HEK293 (cell line): Measurements from ENCODE around the gene UBE3C.

Source experiments
- CTCF ChIA-PET: fragments of 350-600 bp; formaldehyde crosslinking; extraction: SDS; loops from one replicate; lab custom pipeline; 2021; ENCODE audit warnings: antibody characterized with exemption; lab: Yijun Ruan, JAX
- POLR2A ChIA-PET: fragments of 300-600 bp; formaldehyde crosslinking; extraction: SDS; loops from one replicate; lab custom pipeline; 2020; ENCODE audit warnings: antibody characterized with exemption, inconsistent platforms; lab: Yijun Ruan, JAX
- H3K27ac ChIP-seq: fragments of 200-500 bp; sonication (Bioruptor generic); 2 replicates; pipeline ENCODE4 v1.5.1; 2014; ENCODE audit warnings: low read depth, low read length, control low read depth, inconsistent platforms; ENCODE audit errors: extremely low read depth
- H3K36me3 ChIP-seq, 2 experiments: fragments of 200-500 bp in 1 of 2; sonication (Bioruptor generic) in 1 of 2; 1 replicate in 1 of 2; 2 replicates in 1 of 2; pipeline ENCODE4 v1.5.1; 2014 to 2017; ENCODE audit warnings: inconsistent platforms in 2 of 2, low read length in 2 of 2; ENCODE audit not compliant: control insufficient read depth in 2 of 2, insufficient read depth in 1 of 2
- H3K4me1 ChIP-seq: fragments of 200-500 bp; sonication (Bioruptor generic); 2 replicates; pipeline ENCODE4 v1.5.1; 2014; ENCODE audit warnings: mild to moderate bottlenecking, low read length, inconsistent platforms; ENCODE audit not compliant: control insufficient read depth, insufficient read depth
- H3K4me3 ChIP-seq: 2 replicates; pipeline ENCODE4 v1.5.1; 2011; ENCODE audit warnings: low read depth, mild to moderate bottlenecking, control low read depth, low read length, moderate library complexity
- H3K9me3 ChIP-seq: fragments of 200-500 bp; sonication (Bioruptor generic); 2 replicates; pipeline ENCODE4 v1.5.1; 2014; ENCODE audit warnings: low read depth, low read length, inconsistent platforms; ENCODE audit not compliant: control insufficient read depth, insufficient read depth
- ATF2 ChIP-seq: fragments of 450-650 bp; formaldehyde crosslinking; IDR thresholded peaks from 2 replicates; pipeline ENCODE4 v1.5.1; 2016; ENCODE audit warnings: missing biosample characterization, missing genetic modification characterization, low read depth
- EGR2 ChIP-seq: fragments of 450-650 bp; formaldehyde crosslinking; IDR thresholded peaks from 2 replicates; pipeline ENCODE4 v1.5.1; 2016; ENCODE audit warnings: low read depth, missing biosample characterization, missing genetic modification characterization
- KLF1 ChIP-seq: fragments of 450-650 bp; formaldehyde crosslinking; IDR thresholded peaks from 2 replicates; pipeline ENCODE4 v1.5.1; 2016; ENCODE audit warnings: missing biosample characterization, missing genetic modification characterization
- KLF10 ChIP-seq: fragments of 450-650 bp; IDR thresholded peaks from 2 replicates; pipeline ENCODE4 v1.5.1; 2018; ENCODE audit warnings: missing biosample characterization, mild to moderate bottlenecking, missing genetic modification characterization
- KLF7 ChIP-seq: fragments of 450-650 bp; formaldehyde crosslinking; IDR thresholded peaks from 2 replicates; pipeline ENCODE4 v1.5.1; 2016; ENCODE audit warnings: missing biosample characterization, missing genetic modification characterization, borderline replicate concordance
- OSR2 ChIP-seq: fragments of 450-650 bp; formaldehyde crosslinking; IDR thresholded peaks from 2 replicates; pipeline ENCODE4 v1.5.1; 2016; ENCODE audit warnings: missing biosample characterization, missing genetic modification characterization
- PRDM1 ChIP-seq: fragments of 450-650 bp; formaldehyde crosslinking; IDR thresholded peaks from 2 replicates; pipeline ENCODE4; 2016; ENCODE audit warnings: missing biosample characterization, missing genetic modification characterization
- SP7 ChIP-seq: fragments of 450-650 bp; formaldehyde crosslinking; IDR thresholded peaks from 2 replicates; pipeline ENCODE4 v1.5.1; 2016; ENCODE audit warnings: missing biosample characterization, missing genetic modification characterization
- ZEB2 ChIP-seq: fragments of 450-650 bp; formaldehyde crosslinking; IDR thresholded peaks from 2 replicates; pipeline ENCODE4 v1.5.1; 2016; ENCODE audit warnings: missing biosample characterization, missing genetic modification characterization
- ZFHX2 ChIP-seq: fragments of 450-650 bp; formaldehyde crosslinking; conservative IDR thresholded peaks from 2 replicates; pipeline ENCODE4 v1.5.1; 2016; ENCODE audit warnings: missing biosample characterization, missing genetic modification characterization
- ZNF112 ChIP-seq: fragments of 450-650 bp; formaldehyde crosslinking; IDR thresholded peaks from 2 replicates; pipeline ENCODE4 v1.5.0; 2017; ENCODE audit warnings: missing biosample characterization, missing genetic modification characterization
- ZNF2 ChIP-seq: fragments of 450-650 bp; formaldehyde crosslinking; IDR thresholded peaks from 2 replicates; pipeline ENCODE4 v1.5.1; 2016; ENCODE audit warnings: missing biosample characterization, missing genetic modification characterization
- ZNF416 ChIP-seq: fragments of 450-650 bp; formaldehyde crosslinking; IDR thresholded peaks from 2 replicates; pipeline ENCODE4 v1.5.1; 2016; ENCODE audit warnings: missing biosample characterization, missing genetic modification characterization
- ZNF433 ChIP-seq: fragments of 450-650 bp; formaldehyde crosslinking; IDR thresholded peaks from 2 replicates; pipeline ENCODE4 v1.5.1; 2016; ENCODE audit warnings: missing biosample characterization, missing genetic modification characterization, low read depth
- ZNF549 ChIP-seq: fragments of 450-650 bp; IDR thresholded peaks from 2 replicates; pipeline ENCODE4 v1.5.1; 2018; ENCODE audit warnings: missing biosample characterization, missing genetic modification characterization, mild to moderate bottlenecking, inconsistent platforms, moderate library complexity
- ZNF596 ChIP-seq: fragments of 450-650 bp; IDR thresholded peaks from 2 replicates; pipeline ENCODE4 v1.5.0; 2018; ENCODE audit warnings: missing biosample characterization, mild to moderate bottlenecking, missing genetic modification characterization, moderate library complexity
- ZNF629 ChIP-seq: fragments of 450-650 bp; formaldehyde crosslinking; IDR thresholded peaks from 2 replicates; pipeline ENCODE4 v1.5.1; 2017; ENCODE audit warnings: missing biosample characterization, missing genetic modification characterization
- ZNF654 ChIP-seq: fragments of 450-650 bp; formaldehyde crosslinking; IDR thresholded peaks from 2 replicates; pipeline ENCODE4 v1.5.1; 2016; ENCODE audit warnings: low read depth, missing biosample characterization, missing genetic modification characterization
- ZNF664 ChIP-seq: fragments of 450-650 bp; formaldehyde crosslinking; IDR thresholded peaks from 2 replicates; pipeline ENCODE4 v1.5.1; 2016; ENCODE audit warnings: missing biosample characterization, missing genetic modification characterization
- TF ChIP-seq, protein P1 (sequence below): fragments of 450-650 bp; formaldehyde crosslinking; IDR thresholded peaks from 2 replicates; pipeline ENCODE4 v1.5.1; 2017; ENCODE audit warnings: missing biosample characterization, missing genetic modification characterization
- TF ChIP-seq, protein P2 (sequence below): fragments of 450-650 bp; formaldehyde crosslinking; IDR thresholded peaks from 2 replicates; pipeline ENCODE4 v1.5.1; 2017; ENCODE audit warnings: missing biosample characterization, missing genetic modification characterization

The UBE3C gene

DNA sequence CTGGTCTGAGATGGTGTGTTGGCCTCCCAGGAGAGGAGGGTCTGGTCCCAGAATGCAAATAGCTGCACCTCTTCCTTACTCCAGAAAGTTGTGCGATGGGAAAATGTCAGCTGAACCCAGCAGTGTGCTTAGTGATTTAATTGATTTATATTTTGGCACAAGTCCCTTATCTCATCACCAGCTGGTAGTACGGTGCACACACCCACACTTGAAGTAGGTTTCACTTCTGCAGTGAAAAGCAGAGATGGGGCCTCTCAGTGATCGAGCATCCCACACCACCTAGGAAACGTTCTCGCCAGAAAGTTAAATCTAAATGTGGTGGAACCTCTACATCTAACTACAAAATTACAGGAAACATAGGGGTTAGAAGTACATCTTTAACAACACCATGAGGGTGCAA, 80.4 kb downstream of the UBE3C start:
- no peaks in the 10 kb centered on the region for H3K4me1 ChIP-seq
- no peak overlapping the region for H3K27ac ChIP-seq
- TF ChIP-seq KLF10 (tag by site-specific recombination) (peak; percentile 57), EGR2 (tag by site-specific recombination) (0 out of 2 replicates have a peak, but pooled peaks have one; percentile 11), KLF1 (tag by site-specific recombination) (no peak), KLF7 (no peak), ZNF416 (tag by site-specific recombination) (no peak)
- ChIA-PET CTCF (no interaction called here), POLR2A (no interaction called here)
- no peaks in the 10 kb centered on the region for H3K9me3 ChIP-seq
- H3K36me3 ChIP-seq: peaks cover 23 to 89% of the 10 kb centered on the region in 2 experiments
- H3K4me3 ChIP-seq: no peak overlapping the region

DNA sequence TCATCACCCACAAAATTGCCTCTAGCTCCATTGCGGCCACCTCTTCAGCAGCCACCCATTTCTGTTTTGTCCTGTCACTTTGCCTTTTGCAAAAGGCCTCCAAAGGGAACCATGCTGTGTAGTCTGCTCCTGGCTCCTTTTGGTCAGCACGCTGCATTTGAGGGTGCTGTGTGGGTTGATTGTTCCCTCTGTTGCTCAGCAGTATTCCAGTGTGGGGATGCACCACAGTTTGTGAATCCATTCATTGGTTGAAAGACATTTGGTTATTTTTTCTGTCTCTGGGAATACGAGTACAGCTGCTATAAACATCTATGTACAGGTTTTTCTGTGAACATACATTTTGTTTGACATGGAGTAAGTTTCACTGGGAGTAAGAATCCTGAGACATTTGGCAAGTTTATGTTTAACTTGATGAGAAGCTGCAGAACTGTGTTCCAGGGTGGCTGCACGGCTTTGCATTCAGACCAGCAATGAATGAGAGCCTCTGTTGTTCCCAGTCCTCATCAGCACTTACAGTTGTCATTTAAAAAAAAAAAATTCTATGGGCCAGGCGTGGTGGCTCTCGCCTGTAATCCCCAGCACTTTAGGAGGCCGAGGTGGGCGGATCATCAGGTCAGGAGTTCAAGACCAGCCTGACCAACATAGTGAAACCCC, 82.3 kb downstream of the UBE3C start:
- ChIA-PET CTCF (no interaction called here), POLR2A (interaction anchor here (0.6 kb wide), 1 partner anchor 45 kb away, joined by 3 read pairs; no protein-coding TSS in a partner anchor)
- TF ChIP-seq ZNF629 (tag by site-specific recombination): no peak
- TF ChIP-seq, all 188 proteins: peak for 0
- no peak overlapping the region for H3K27ac ChIP-seq
- no peaks in the 10 kb centered on the region for H3K9me3 ChIP-seq
- no peaks in the 10 kb centered on the region for H3K4me1 ChIP-seq
- peaks cover 35 to 86% of the 10 kb centered on the region in 2 experiments for H3K36me3 ChIP-seq
- no peak overlapping the region for H3K4me3 ChIP-seq

- Histone ChIP-seq H3K27ac (no peak overlapping the region), H3K4me1 (no peaks in the 10 kb centered on the region), H3K36me3 (peaks cover 23 to 87% of the 10 kb centered on the region in 2 experiments), H3K4me3 (no peak overlapping the region), H3K9me3 (no peaks in the 10 kb centered on the region)
- POLR2A ChIA-PET: interaction anchor here (0.8 kb wide), 1 partner anchor 14 kb away, joined by 3 read pairs; no protein-coding TSS in a partner anchor
- TF ChIP-seq EGR2 (tag by site-specific recombination) (peak; percentile 47; the same call in 1 of the 2 replicates), ZNF549 (tag by site-specific recombination) (no peak), ZFHX2 (tag by site-specific recombination) (peak; percentile 43; the same call in 1 of the 2 replicates)
- CTCF ChIA-PET: interaction anchor here (1.0 kb wide), 1 partner anchor 23 kb away, joined by 3 read pairs; no protein-coding TSS in a partner anchor
Observed at GRCh38 chr7:157222687-157223086, 84.0 kb downstream of the UBE3C start.

- H3K9me3 ChIP-seq: no peaks in the 10 kb centered on the region
- ChIA-PET CTCF (interaction anchor here (0.6 to 1.7 kb wide), 8 partner anchors 8 to 254 kb away, joined by 3 to 7 read pairs (median 4); no protein-coding TSS in a partner anchor), POLR2A (no interaction called here)
- H3K36me3 ChIP-seq: peaks cover 19 to 84% of the 10 kb centered on the region in 2 experiments
- no peak overlapping the region for H3K27ac ChIP-seq
- no peaks in the 10 kb centered on the region for H3K4me1 ChIP-seq
- no peak overlapping the region for H3K4me3 ChIP-seq
- TF ChIP-seq ZNF2 (tag by site-specific recombination): 0 out of 2 replicates have a peak, but pooled peaks have one; percentile 34
- no peak for TF ChIP-seq ZNF112 (tag by site-specific recombination)
- 0 out of 2 replicates have a peak, but pooled peaks have one; percentile 32 for TF ChIP-seq ZNF664 (tag by site-specific recombination)
- no peak for TF ChIP-seq ZNF416 (tag by site-specific recombination)
- TF ChIP-seq, protein P1, sequence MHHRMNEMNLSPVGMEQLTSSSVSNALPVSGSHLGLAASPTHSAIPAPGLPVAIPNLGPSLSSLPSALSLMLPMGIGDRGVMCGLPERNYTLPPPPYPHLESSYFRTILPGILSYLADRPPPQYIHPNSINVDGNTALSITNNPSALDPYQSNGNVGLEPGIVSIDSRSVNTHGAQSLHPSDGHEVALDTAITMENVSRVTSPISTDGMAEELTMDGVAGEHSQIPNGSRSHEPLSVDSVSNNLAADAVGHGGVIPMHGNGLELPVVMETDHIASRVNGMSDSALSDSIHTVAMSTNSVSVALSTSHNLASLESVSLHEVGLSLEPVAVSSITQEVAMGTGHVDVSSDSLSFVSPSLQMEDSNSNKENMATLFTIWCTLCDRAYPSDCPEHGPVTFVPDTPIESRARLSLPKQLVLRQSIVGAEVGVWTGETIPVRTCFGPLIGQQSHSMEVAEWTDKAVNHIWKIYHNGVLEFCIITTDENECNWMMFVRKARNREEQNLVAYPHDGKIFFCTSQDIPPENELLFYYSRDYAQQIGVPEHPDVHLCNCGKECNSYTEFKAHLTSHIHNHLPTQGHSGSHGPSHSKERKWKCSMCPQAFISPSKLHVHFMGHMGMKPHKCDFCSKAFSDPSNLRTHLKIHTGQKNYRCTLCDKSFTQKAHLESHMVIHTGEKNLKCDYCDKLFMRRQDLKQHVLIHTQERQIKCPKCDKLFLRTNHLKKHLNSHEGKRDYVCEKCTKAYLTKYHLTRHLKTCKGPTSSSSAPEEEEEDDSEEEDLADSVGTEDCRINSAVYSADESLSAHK: 0 out of 2 replicates have a peak, but pooled peaks have one; percentile 21
- TF ChIP-seq SP7: 0 out of 2 replicates have a peak, but pooled peaks have one; percentile 19
- TF ChIP-seq ZNF654 (tag by site-specific recombination): peak; percentile 90
- peak; percentile 71 for TF ChIP-seq ZFHX2 (tag by site-specific recombination)
- TF ChIP-seq PRDM1 (tag by site-specific recombination): peak; percentile 89
- no peak for TF ChIP-seq OSR2
- 0 out of 2 replicates have a peak, but pooled peaks have one; percentile 36 for TF ChIP-seq ZEB2 (tag by site-specific recombination)
- no peak for TF ChIP-seq ZNF433 (tag by site-specific recombination)
- TF ChIP-seq ATF2 (tag by site-specific recombination): no peak
- TF ChIP-seq EGR2 (tag by site-specific recombination): peak; percentile 90
- peak; percentile 18; the same call in 1 of the 2 replicates for TF ChIP-seq KLF7
- TF ChIP-seq, protein P2, sequence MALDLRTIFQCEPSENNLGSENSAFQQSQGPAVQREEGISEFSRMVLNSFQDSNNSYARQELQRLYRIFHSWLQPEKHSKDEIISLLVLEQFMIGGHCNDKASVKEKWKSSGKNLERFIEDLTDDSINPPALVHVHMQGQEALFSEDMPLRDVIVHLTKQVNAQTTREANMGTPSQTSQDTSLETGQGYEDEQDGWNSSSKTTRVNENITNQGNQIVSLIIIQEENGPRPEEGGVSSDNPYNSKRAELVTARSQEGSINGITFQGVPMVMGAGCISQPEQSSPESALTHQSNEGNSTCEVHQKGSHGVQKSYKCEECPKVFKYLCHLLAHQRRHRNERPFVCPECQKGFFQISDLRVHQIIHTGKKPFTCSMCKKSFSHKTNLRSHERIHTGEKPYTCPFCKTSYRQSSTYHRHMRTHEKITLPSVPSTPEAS (tag by site-specific recombination): peak; percentile 90
- peak; percentile 72 for TF ChIP-seq ZNF596 (tag by site-specific recombination)
Observed at GRCh38 chr7:157224627-157225026, 85.9 kb downstream of the UBE3C start.
